Pulmonary artery endothelial cell (primary cell): Measurements from ENCODE around the gene ACIN1. TPM values are rescaled to one million over a fixed set of nuclear protein-coding genes. Genes with fewer than 3 reads are reported as not detected.
"Not testable (repeated sequence)": the region's sequence is repeated elsewhere in the genome, so short reads cannot be mapped to it uniquely, and the experiment has no call there.

ENCODE experiments used
- DNase-seq: peaks from one replicate; pipeline ENCODE4 v3.0.0-alpha.2; 2011; ENCODE audit warnings: low read depth, low spot score
- total RNA-seq: library from RNA; depleted of rRNA; stranded (reverse); fragments of >200 nt; gene quantifications from 2 replicates; pipeline ENCODE4 v1.2.3, GENCODE V29; 2014

The ACIN1 gene
- total RNA-seq, 1 donor from 2014 or later = 62.8 TPM

DNA sequence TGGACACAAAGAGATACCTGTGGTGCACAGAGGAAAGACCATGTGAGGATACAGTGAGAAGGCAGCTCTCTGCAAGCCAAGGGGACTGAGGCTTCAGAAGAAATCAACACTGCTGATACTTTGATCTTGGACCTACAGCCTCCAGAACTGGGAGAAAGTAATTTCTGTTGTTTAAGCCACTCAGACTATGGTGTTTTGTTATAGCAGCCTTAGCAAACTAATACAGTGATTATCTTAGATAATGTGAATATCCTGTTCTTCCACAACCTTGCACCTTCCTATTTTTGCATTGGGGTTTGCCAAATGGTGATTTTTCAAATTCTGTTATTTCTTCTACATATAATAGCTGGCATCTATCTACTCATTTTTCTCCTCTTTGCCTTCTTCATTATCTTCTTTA lies 76.8 kb downstream of the ACIN1 start:
- no peak for DNase-seq

DNA sequence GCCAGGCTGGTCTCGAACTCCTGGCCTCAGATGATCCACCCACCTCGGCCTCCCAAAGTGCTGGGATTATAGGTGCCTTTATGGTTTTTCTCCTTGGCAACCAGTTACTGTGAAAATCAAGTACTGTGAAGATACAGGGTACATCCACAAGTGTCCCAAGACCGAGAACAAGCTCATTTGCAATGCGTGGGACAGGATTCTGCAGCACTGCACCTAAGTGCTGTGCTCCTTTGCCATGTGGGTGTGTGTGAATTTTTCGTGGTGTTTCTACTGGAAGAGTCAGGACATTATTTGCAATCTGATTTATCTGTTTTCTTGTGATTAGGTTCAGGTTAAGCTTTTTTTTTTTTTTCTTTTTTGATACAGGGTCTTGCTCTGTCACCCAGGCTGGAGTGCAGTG lies 77.8 kb downstream of the ACIN1 start:
- DNase-seq = no peak

DNA sequence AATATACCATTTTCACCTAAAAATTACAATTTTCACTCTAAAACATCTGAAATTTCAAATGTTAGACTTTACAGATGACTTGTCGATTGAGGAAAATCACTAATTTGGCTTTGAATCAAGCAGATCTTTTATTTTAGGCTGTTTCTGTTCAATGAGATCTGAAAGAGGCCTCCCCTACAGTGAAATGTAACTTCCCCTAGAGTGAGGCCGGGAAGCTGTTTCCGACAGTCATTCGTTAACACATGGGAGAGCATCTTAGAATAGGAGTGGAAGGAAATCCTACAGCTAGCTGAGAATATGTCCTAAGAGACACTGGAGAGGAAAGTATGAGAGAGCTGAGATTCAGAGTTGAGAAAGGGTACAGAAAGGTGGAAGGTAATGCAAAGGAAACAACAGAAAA lies 79.3 kb downstream of the ACIN1 start:
- no peak for DNase-seq

DNA sequence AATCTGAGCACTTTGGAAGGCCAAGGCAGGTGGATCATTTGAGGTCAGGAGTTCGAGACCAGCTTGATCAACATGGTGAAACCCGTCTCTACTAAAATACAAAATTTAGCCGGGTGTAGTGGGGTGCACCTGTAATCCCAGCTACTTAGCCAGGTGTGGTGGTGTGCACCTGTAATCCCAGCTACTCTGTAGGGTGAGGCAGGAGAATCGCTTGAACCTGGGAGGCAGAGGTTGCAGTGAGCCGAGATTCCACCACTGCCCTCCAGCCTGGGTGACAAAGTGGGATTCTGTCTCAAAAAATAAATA lies 81.2 kb downstream of the ACIN1 start:
- not testable (repeated sequence) for DNase-seq

DNA sequence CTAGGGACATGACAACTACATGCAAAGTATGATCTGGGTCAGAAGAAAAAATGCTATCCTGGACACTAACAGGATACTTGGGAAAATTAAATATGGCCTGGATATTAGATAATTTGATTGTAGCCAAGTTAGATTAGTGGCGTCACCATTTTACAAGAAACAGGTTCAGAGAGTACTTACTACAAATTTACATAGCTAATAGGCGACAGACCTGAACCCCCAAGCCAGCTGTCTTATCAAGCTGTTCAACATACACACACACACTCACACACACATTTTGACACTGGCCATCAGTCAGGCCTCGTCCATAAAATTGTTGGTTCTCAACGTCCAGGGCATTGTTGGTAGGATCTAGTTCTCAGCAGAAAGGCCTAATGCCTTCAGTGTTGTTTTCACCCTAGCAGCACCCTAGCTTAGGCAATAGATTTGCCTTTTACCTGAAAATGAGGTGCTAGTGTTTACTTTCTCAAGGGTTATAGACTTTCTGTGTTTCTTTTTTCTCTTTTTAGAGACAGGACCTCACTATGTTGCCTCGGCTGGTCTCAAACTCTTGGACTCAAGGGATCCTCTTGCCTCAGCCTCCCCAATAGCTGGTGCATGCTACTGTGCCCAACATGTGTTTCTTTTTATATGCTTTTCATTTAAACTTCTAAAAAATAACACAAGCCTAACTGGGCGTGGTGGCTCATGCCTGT lies 81.7 kb downstream of the ACIN1 start:
- DNase-seq = no peak

DNA sequence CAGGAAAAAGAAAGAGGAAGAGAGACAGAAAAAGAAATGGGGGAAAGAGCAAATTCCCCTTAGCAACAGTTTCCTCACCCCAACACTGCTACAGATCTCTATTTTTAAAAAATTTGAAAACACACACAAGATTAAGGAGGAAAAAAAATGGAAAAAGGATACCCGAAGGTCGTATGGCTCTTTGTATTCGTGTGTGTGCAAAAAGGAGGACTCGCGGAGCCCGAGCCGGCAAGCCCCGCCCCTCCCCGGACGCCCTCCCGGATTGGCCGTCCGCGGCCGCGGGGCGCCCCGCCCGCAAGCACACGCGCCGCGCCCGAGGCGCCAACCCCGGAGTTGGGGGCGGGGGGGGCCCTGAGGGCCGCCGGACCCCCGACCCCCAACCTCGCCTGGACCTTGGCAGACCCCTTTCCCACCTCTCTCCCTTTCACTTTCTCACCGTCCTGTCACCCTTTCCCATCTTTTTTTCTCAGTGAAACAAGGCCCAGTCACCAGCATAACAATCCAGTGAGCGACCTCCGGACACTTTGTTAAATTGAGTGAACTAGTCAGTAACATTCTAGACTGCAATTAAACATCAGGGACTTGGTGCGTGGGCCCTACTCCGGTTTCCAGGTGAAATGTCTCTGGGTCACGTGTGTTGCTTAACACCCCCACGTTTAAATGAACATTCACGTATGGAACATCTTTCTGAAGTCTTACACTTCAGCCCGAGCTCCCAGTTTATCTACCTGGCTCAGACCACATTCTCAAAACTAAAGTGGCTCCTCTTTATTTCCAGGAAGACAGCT lies 84.8 kb downstream of the ACIN1 start, which contains the start of gene C14orf93:
Gene C14orf93, minus strand, starts transcription at position 205 of the 788 bp plus-strand sequence. CDS start 11,120 bp downstream, outside the sequence.
- DNase-seq = no peak

DNA sequence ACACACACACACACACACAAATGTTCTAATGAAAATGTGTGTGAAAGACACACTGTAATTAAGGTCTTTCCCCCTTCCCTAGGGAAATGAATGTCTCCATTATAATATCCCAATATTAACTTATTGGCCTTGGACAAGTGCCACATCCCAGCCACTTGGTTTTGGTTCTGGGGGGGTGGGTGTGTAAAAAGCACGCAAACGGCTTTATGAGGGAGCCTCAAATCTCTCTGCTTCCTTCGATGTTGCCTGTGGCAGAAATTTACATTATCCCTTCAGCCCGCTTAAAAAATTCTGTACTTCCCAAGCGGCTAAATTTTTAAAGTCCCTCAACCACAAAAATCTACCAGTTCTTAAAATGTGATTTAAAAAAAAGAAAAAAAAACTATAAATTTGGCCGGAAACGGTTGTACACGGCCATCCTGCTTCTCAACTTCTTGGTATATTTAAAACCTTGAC lies 85.4 kb downstream of the ACIN1 start:
- DNase-seq = no peak

DNA sequence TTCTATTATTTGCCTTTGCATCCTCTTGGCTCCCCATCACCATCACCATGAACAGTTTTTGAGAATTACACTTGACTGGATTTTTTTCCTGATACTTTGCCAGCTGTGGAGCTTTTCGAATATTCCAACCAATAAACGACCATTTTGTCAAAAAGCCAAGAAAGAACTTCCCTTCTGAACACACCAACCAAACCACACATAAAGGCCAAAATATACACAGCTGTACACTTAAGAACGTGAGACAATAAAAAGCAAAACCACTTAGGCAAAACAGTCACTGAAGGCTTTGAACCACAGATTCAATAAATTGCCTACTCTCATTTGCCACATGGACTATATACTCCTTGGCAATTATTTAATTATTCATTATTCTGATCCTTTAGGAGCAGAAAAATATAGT lies 86.1 kb downstream of the ACIN1 start:
- no peak for DNase-seq

Other genes with a start within 250 kb of the ACIN1 start
- 59.9 and 67.8 TPM in 2 replicates for gene LRP10, start 223.4 kb downstream of the ACIN1 start, total RNA-seq
- under 0.01 TPM in 1 of 2 replicates, not detected in the other for gene REM2, start 211.9 kb downstream of the ACIN1 start, total RNA-seq
- gene RBM23, start 176.0 kb downstream of the ACIN1 start, total RNA-seq = 59.9 and 75.2 TPM in 2 replicates
- 67.0 and 67.7 TPM in 2 replicates for gene PRMT5, start 165.8 kb downstream of the ACIN1 start, total RNA-seq
- gene HAUS4, start 138.0 kb downstream of the ACIN1 start, total RNA-seq = 57.4 and 58.2 TPM in 2 replicates
- 66.8 and 72.2 TPM in 2 replicates for gene AJUBA, start 112.6 kb downstream of the ACIN1 start, total RNA-seq
- 7.5 and 8.0 TPM in 2 replicates for gene C14orf93, start 85.0 kb downstream of the ACIN1 start, total RNA-seq
- gene PSMB5, start 60.2 kb downstream of the ACIN1 start, total RNA-seq = 302 and 331 TPM in 2 replicates
- gene PSMB11, start 52.9 kb downstream of the ACIN1 start, total RNA-seq = not detected in 2 replicates
- 6.3 and 13.9 TPM in 2 replicates for gene CDH24, start 37.6 kb downstream of the ACIN1 start, total RNA-seq
- 48.5 and 52.5 TPM in 2 replicates for gene C14orf119, start 369 bp upstream of the ACIN1 start, total RNA-seq
- not detected in 2 replicates for gene CIROP, start 9.9 kb upstream of the ACIN1 start, total RNA-seq
- gene CEBPE, start 24.1 kb upstream of the ACIN1 start, total RNA-seq = not detected in 2 replicates
- 0.46 and 0.78 TPM in 2 replicates for gene SLC7A8, start 88.5 kb upstream of the ACIN1 start, total RNA-seq
- not detected in 2 replicates for gene RNF212B, start 142.8 kb upstream of the ACIN1 start, total RNA-seq
- gene HOMEZ, start 191.0 kb upstream of the ACIN1 start, total RNA-seq = 4.0 and 5.8 TPM in 2 replicates
- 1.8 and 2.0 TPM in 2 replicates for gene PPP1R3E, start 207.7 kb upstream of the ACIN1 start, total RNA-seq
- gene BCL2L2, start 211.7 kb upstream of the ACIN1 start, total RNA-seq = 17.5 and 18.3 TPM in 2 replicates
- 132 and 144 TPM in 2 replicates for gene PABPN1, start 226.3 kb upstream of the ACIN1 start, total RNA-seq